Stimulated activated CD4-positive, alpha-beta T cell treated with anti-CD3 and anti-CD28 coated beads, Interleukin-12 subunit alpha, Interleukin-12 subunit beta, amount 100 ng/mL, for 4 hours (primary cell): ENCODE measurements around the gene EYS.
"Not testable (repeated sequence)": the region's sequence is repeated elsewhere in the genome, so short reads cannot be mapped to it uniquely, and the experiment has no call there.

ENCODE experiments used
- DNase-seq: peaks from one replicate; pipeline ENCODE4 v3.0.0-alpha.2; 2020

EYS gene

DNA sequence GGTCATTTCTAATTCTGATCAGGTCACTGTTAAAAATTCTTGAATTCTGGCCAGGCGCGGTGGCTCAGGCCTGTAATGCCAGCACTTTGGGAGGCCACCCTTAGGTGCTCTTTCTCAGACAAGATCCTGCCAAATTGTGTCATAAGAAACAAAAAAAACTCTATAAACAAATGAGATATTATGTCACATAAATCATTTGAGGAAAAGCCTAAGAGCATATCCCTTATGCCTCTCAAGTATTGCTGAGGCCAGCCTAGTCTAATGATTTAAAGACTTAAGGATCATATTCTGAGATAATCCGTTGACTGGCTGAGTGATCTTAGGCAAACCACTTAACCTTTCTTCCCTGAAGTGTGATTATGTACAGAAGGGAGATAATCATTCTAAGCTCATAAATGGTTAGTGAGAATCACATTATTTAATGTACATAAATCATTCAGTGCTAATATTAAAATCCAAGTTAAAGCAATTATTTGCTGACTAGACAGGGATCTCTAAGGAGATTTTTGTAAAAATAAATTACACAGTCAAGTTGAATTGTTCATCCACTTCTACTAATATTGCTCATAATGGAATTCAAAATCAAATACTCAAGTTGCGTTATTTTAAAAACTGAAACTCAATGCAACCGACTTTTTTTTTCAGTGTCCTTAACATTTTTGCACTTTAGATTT, 1706.1 kb downstream of the EYS start:
- no peak for DNase-seq

DNA sequence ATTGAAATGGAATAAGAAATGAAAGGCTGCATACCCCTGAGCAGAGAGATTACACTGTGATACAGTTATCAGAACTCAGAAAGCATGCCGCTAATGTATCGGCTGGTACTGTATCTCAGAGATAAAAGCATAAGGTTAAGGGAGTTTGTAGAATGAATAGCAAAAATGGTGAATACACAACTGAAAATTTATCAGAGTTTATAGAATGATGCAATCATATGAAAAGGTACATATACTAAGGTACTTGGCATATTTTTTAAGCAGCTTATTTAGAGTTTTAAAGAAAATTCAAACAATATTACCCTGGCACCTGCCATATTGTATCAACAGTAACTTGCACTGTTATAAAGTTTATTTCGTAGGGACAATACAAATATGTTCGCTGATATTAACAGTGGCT, 1707.4 kb downstream of the EYS start:
- DNase-seq: no peak

- DNase-seq: no peak
These were observed 1708.0 kb downstream of the EYS start for GRCh38 chr6:63998991-63999390.

DNA sequence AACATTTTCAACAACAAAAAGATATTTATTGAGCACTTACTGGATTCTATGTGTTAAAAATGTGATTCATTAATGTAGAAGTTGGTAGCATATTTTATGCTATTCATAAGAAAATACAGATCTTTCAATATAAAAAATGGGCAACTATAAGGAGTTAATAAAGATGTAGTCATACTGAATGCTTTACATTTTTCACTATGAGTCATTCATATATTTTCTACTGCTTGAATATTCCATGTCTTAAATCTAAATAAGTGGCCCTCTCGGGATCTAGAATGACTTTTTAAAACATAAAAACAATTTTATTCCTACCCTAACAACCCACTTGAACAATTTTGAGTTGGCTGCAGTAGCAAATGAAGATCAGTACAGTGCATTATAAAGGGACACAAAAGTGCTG, 1709.3 kb downstream of the EYS start:
- DNase-seq: no peak

DNA sequence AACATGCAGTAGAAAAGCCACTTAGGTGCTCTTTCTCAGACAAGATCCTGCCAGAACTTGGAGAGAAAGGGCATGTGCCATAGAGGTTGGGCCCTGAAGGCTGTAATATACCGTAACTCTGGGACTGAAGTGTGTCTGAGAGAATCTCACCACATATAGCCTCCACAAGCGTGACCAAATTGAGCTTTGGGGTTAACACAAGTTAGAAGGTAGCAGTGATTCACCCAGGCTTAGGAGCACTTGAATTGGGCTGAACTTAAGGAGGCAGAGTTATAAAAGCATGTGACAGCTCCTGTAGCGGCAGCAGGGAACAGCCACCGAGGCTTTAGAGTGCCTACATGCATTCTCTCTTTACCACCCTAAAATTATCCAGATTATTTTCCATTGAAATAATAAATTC, 1709.8 kb downstream of the EYS start:
- no peak for DNase-seq

- no peak for DNase-seq
These were observed 1721.8 kb downstream of the EYS start for GRCh38 chr6:63985223-63985622.

- no peak for DNase-seq
These were observed 1731.3 kb downstream of the EYS start for GRCh38 chr6:63975699-63976098.

- no peak for DNase-seq
These were observed 1738.4 kb downstream of the EYS start for GRCh38 chr6:63968650-63969049.

DNA sequence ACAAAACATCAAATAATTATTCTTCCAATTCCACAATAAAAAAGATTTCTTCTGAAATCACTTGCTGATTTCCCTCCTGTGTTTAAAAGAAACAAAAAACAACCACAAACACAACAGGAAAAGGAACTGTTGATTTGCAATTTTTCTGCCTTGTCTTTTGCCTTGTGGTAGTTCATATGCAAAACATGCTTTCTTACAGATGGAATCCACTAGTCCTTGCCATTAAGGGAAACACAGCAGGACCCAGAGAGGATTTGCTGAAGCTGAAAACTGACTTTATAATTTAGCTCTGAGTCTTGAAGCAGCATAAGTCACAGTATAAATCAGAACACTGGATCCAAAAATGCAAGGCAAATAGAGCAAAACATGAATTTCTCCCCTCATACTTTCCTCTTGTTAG, 1742.7 kb downstream of the EYS start:
- DNase-seq: no peak

DNA sequence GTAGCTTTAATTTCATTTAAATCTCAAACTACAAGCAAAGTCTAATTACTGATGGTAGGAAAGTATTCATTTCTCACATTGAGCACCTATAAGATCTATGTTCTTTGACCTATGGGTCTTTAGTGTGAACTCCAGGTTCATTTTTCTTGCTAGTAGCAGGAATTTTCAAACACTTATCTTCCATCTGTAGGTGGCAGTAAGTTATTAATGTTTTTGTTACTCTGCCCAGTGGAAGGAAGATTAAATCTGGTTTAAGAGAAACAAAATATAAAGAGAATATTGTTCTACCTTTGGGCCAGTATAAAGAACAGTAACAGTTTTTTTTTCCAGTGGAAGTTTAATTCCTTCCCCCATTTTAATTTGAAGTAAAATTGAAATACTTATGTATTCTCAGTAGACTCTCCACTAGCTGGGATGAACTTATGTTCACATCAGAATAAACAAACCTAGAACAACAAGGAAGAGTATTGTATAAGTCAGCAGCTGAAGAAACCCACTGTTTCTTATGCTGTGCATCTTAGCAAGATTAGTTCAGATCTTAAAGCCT, 1743.2 kb downstream of the EYS start:
- DNase-seq: no peak

GRCh38 chr6:63953336-63954021, 1753.5 kb downstream of the EYS start:
- not testable (repeated sequence) for DNase-seq

- DNase-seq: no peak
These were observed 1759.1 kb downstream of the EYS start for GRCh38 chr6:63947792-63948529.

GRCh38 chr6:63945987-63946386, 1761.0 kb downstream of the EYS start:
- no peak for DNase-seq

DNA sequence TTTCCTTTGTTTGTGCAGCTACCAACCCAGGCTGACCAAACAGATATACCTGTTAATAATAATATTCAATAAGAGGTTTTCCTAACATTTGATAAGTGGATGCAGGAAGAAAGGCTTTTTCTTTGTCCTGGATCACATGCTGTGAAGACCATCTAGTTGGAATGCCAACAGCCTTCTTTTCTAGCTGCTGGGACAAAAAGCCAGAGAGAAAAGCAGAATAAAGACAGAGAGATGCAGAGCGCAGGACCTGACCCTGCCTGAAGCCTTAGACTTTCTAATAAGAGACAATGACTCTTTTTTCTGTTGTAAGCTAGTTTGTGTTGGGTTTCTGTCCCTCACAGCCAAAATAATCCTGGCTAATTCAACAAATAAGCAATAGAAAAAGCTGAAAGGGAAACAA, 1763.2 kb downstream of the EYS start:
- DNase-seq: no peak

- DNase-seq: no peak
These were observed 1765.1 kb downstream of the EYS start for GRCh38 chr6:63941747-63942470.

GRCh38 chr6:63940056-63940455, 1767.0 kb downstream of the EYS start:
- no peak for DNase-seq

DNA sequence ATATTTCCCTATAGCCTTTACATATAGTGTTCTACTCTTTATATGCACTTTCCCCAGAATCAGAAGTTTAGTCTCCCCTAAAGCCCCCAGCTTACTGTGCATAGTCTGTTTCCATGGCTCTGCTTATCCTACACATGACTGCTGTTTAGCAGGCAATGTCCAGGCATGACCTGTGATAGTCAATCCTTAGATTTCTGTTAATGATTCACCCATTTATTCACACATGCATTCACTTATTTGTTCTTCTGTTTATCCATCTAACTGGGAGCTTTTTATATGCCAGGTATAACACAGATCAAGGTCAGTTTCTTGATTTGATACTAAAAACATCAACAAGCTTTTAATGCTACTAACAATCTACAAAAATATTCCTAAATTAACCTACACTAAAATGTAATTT, 1770.6 kb downstream of the EYS start:
- DNase-seq: no peak

- DNase-seq: no peak
These were observed 1771.3 kb downstream of the EYS start for GRCh38 chr6:63935732-63936131.

- DNase-seq: not testable (repeated sequence)
These were observed 1773.1 kb downstream of the EYS start for GRCh38 chr6:63933948-63934347.

- no peak for DNase-seq
These were observed 1776.2 kb downstream of the EYS start for GRCh38 chr6:63930848-63931247.

DNA sequence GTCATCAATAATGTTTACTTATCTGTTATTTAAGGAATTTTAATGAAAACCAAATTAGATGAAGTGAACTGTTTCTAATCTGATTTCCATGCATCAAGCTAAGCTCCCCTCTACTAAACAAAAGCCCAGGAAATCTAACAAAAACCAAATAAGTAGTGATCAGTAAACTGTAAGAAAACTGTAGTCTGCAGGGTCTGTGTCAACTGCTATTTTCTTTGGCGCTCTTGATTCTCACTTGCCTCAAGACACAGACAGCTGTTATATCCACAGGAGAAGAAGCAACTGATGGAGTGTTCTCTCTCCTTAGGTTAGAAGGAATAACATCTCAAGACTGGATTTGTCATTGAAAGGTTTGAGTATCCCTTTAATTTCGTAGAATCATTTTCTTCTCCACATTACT, 1777.9 kb downstream of the EYS start:
- DNase-seq: no peak

DNA sequence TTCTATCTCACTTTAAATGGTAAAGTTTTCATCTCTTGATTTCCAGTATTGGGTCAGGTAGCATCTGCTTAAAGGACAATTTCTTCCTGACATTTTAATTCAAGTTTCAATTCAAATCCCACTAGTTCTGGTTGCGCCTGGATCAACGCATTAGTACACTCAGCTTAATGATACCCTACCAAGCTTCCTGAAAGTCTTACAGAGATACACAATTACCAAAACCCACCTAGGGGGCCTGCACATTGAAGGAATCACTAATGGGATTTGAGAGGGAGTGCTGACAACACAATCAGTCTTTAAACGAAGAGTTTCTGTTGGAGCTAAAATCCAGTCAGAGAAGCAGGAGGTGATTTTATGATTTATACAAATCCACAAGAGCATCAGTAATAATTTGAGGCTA, 1778.4 kb downstream of the EYS start:
- no peak for DNase-seq
